Fibroblast of skin of abdomen (primary cell): ENCODE measurements around the gene CDC42.
A peak's percentile ranks its signal among the peaks of the same experiment; 100 is the strongest.

ENCODE experiments used
- DNase-seq: peaks from one replicate; pipeline ENCODE4 v3.0.0-alpha.2; 2013

Gene CDC42

DNA sequence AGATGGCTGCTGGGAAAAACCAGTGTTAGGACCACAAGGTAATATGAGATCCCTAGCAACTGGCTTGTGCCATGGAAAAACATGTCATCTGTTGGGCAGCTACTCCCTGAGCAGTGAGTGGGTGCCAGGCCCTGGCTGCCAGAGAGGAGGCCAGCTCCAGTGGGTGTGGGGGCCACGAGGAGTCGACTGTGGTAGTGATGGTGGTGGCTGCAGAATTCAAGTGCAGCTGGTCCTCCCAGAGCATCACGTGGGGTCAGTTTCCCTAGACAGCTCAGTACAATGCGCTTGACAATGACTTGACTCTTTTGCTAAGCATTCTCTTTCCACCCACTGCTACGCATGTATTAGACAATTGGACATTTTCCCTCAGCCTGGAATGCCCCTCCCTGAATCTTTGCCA lies 14.5 kb upstream of the CDC42 start:
- DNase-seq, result no peak

DNA sequence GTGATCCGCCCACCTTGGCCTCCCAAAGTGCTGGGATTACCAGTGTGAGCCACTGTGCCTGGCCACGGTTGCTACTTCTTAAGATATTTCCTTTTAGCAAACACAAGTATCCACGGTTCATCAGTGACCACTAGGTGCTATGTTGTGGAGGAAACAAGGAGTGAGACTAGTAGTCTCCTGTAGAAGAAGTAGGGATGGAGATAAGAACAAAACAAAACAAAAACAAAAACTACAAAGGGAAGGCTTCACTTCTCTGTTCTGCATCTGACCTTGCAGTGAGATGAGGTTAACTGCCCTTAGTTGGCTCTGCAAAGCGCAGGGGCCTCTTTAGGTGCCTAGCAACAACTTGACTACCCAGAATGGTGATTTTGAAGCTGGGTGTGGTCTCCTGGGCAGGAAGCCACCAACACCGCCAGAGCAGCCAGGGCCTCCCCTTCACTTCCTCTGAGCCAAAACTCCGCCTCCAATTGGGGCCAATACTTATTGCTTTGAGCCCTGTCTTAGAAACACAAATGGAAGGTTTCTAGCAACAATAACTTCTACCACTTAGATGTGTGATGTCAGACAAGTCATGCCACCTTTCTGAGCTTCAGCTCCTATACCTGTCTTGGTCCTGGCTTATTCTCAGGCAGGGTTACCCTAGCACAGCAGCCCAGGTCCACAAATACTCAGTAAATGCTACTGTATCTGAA lies 12.8 kb upstream of the CDC42 start:
- DNase-seq, result no peak

DNA sequence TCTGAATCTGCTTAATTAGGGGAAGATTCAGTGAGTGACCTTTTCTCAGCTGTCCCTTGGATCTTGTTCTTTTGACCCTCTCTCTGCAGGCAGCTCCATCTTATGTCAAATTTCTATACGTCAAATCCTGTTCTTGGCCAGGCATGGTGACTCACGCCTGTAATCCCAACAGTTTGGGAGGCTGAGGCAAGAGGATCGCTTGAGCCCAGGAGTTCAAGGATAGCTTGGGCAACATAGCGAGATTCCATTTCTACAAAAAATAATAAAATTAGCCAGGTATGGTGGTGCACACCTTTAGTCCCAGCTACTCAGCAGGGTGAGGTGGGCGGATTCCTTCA lies 12.3 kb upstream of the CDC42 start:
- DNase-seq, result no peak

- no peak for DNase-seq
Measured at GRCh38 chr1:22041505-22041904, 11.0 kb upstream of the CDC42 start.

GRCh38 chr1:22043198-22043769 lies 9.2 kb upstream of the CDC42 start:
- DNase-seq, result no peak

DNA sequence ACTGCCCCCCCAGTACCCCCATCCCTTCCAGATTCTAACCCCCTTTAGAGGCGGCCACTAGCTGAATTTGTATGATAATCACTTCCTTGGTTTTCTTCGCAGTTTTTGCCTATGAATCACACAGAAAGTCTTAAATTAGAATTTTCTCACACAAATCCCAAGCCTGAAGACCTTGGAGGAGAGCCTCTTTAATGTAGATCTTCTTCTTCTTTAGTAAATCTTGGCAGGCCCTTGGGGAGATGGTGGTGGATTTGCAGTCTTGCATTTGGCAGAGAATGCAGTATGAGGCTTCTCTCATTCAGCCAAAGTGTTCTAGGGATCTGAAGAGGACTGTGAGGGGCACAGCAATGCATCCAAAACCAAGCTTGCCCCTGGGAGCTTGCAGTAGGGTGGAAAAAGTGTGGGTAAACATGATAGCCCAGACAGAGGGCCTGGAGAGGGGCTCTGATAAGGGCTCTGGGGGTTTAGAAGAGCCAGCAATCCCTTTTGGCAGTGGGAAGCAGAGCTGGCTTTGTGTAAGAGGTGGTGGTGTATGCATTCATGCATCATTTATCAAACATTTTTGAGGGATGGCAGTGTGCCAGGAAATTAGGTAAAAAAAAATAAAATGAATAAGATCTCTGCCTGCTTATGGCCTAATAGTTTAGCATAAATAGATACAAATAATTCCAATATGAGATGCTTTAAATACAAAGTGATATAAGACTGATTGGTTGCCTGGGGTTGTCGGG lies 7.7 kb upstream of the CDC42 start:
- DNase-seq, result peak; percentile 83

- no peak for DNase-seq
Measured at GRCh38 chr1:22045604-22046228, 6.8 kb upstream of the CDC42 start.

- no peak for DNase-seq
Measured at GRCh38 chr1:22048351-22049192, 3.9 kb upstream of the CDC42 start.

GRCh38 chr1:22050330-22050729 lies 2.2 kb upstream of the CDC42 start:
- DNase-seq, result no peak

DNA sequence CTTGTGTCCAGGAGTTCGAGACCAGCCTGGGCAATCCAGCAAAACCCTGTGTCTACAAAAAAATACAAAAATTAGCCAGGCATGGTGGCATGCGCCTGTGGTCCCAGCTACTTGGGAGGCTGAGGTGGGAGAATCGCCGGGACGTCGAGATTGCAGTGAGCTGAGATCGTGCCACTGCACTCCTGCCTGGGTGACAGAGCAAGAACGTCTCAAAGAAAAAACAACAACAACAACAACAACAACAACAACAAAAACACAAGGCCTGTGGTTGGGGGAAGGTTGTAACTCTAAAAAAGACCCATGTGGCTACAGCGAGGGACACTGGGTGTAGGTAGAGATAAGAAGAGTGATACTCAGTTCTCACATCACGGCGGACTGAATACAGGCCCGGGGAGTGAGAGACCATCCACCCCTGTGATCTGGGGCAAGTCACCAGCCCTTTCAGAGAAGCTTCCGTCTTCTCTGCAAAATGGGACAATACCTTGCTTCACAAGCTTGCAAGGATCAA lies 848 bp upstream of the CDC42 start:
- DNase-seq, result no peak

DNA sequence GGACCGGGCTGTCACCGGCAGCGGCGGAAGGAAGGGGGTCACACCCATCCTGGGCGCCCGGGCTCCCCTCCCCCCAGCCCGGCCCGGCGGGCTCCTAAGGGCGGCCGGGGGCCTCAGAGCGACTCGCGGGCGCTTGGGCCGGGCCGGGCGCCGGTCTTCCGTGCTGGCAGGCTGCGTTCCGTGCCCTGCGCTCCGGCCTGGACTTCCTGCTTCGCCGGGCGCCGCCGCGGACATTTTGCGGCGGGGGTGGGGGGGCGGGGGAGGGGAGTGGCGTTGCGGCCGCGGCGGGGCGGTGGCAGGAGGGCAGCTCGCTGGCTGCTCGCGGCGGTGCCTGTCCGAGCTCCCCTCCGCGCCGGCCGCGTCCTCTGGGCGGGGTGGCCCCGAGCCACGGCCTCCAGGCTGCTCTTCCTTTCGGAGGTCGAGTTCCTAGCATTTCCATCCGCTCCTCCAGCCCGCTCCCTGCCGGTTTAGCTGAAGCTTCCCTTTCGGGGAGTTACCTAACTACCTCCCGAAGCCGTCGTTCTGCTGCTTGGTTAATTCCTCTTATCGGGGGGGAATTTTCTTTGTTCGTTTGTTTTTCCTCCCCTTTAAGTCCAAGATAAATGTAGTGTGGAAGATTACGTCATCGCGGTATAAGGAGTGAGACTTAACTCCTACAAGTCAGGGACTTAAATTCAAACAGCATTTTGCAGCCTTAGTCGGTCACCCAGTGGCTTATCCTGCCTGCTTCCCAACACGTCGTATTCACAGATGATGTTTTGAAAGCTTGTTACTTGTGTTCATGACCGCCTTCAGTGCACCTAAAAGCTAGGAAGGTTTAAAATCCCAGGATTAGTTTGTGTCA lies 730 bp downstream of the CDC42 start:
- peak; percentile 69 for DNase-seq

GRCh38 chr1:22053861-22054770 lies 1.6 kb downstream of the CDC42 start:
- no peak for DNase-seq

DNA sequence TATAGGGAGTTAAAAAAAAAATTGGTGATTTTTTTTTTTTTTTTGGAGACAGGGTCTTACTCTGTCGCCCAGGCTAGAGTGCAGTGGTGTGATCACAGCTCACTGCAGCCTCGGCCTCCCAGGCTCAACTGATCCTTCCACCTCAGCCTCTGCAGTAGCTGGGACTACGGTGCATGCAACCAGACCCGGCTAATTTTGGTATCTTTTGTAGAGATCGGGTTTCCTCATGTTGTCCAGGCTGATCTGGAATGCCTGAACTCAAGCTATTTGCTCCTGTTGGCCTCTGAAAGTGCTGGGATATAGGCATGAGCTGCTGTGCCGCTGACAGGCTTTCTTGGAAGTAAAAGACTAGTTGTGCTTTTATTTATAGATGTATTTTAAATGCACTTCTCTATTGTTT lies 3.0 kb downstream of the CDC42 start:
- no peak for DNase-seq

GRCh38 chr1:22056043-22056442 lies 3.5 kb downstream of the CDC42 start:
- no peak for DNase-seq

- DNase-seq, result no peak
Measured at GRCh38 chr1:22056936-22057335, 4.4 kb downstream of the CDC42 start.

GRCh38 chr1:22057861-22058260 lies 5.4 kb downstream of the CDC42 start:
- no peak for DNase-seq

- peak; percentile 35 for DNase-seq
Measured at GRCh38 chr1:22064751-22065402, 12.4 kb downstream of the CDC42 start.

DNA sequence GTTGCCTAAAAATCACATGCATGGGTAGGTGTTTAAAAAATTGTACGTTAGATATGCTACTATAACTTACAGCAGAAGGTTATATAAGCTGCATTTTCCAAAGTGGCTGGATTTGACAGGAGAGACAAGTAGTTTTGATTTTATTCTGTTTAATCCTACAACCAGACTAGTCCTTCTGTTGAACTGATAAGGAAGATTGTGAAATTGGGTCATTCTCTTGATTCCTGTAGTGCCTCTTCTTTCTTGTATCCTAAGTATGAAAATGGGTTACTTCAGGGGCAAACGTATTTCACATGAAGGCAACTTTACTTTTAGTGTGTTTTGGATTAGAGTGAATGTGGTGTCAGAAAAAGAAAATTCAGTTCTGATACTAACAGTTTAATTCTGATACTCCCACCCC lies 19.0 kb downstream of the CDC42 start:
- no peak for DNase-seq

- DNase-seq, result no peak
Measured at GRCh38 chr1:22074803-22075202, 22.3 kb downstream of the CDC42 start.

- no peak for DNase-seq
Measured at GRCh38 chr1:22075718-22076117, 23.2 kb downstream of the CDC42 start.
